HEK293 (cell line): Measurements from ENCODE around the gene CMTM4.

Source experiments
- CTCF ChIA-PET: fragments of 350-600 bp; formaldehyde crosslinking; extraction: SDS; loops from one replicate; lab custom pipeline; 2021; ENCODE audit warnings: antibody characterized with exemption; lab: Yijun Ruan, JAX
- POLR2A ChIA-PET: fragments of 300-600 bp; formaldehyde crosslinking; extraction: SDS; loops from one replicate; lab custom pipeline; 2020; ENCODE audit warnings: antibody characterized with exemption, inconsistent platforms; lab: Yijun Ruan, JAX
- H3K27ac ChIP-seq: fragments of 200-500 bp; sonication (Bioruptor generic); 2 replicates; pipeline ENCODE4 v1.5.1; 2014; ENCODE audit warnings: low read depth, low read length, control low read depth, inconsistent platforms; ENCODE audit errors: extremely low read depth
- H3K36me3 ChIP-seq, 2 experiments: fragments of 200-500 bp in 1 of 2; sonication (Bioruptor generic) in 1 of 2; 1 replicate in 1 of 2; 2 replicates in 1 of 2; pipeline ENCODE4 v1.5.1; 2014 to 2017; ENCODE audit warnings: inconsistent platforms in 2 of 2, low read length in 2 of 2; ENCODE audit not compliant: control insufficient read depth in 2 of 2, insufficient read depth in 1 of 2
- H3K4me1 ChIP-seq: fragments of 200-500 bp; sonication (Bioruptor generic); 2 replicates; pipeline ENCODE4 v1.5.1; 2014; ENCODE audit warnings: mild to moderate bottlenecking, low read length, inconsistent platforms; ENCODE audit not compliant: control insufficient read depth, insufficient read depth
- H3K4me3 ChIP-seq: 2 replicates; pipeline ENCODE4 v1.5.1; 2011; ENCODE audit warnings: low read depth, mild to moderate bottlenecking, control low read depth, low read length, moderate library complexity
- H3K9me3 ChIP-seq: fragments of 200-500 bp; sonication (Bioruptor generic); 2 replicates; pipeline ENCODE4 v1.5.1; 2014; ENCODE audit warnings: low read depth, low read length, inconsistent platforms; ENCODE audit not compliant: control insufficient read depth, insufficient read depth
- GLIS1 ChIP-seq: fragments of 450-650 bp; formaldehyde crosslinking; IDR thresholded peaks from 2 replicates; pipeline ENCODE4 v1.5.1; 2016; ENCODE audit warnings: missing biosample characterization, missing genetic modification characterization
- KLF9 ChIP-seq: fragments of 450-650 bp; formaldehyde crosslinking; IDR thresholded peaks from 2 replicates; pipeline ENCODE4 v1.5.1; 2016; ENCODE audit warnings: missing biosample characterization, missing genetic modification characterization, low read depth
- PBX3 ChIP-seq: sonication (generic); formaldehyde crosslinking; IDR thresholded peaks from 2 replicates; pipeline ENCODE4 v1.8.1; 2022; ENCODE audit warnings: mild to moderate bottlenecking, moderate library complexity, missing genetic modification reagents
- PRDM6 ChIP-seq: fragments of 450-650 bp; formaldehyde crosslinking; IDR thresholded peaks from 2 replicates; pipeline ENCODE4 v1.5.1; 2017; ENCODE audit warnings: missing biosample characterization, missing genetic modification characterization
- REPIN1 ChIP-seq: fragments of 450-650 bp; formaldehyde crosslinking; IDR thresholded peaks from 2 replicates; pipeline ENCODE4 v1.5.1; 2017; ENCODE audit warnings: missing biosample characterization, missing genetic modification characterization, low read depth
- ZBTB11 ChIP-seq: fragments of 450-650 bp; formaldehyde crosslinking; conservative IDR thresholded peaks from 2 replicates; pipeline ENCODE4 v1.5.1; 2016; ENCODE audit warnings: low read depth, missing biosample characterization, missing genetic modification characterization
- ZBTB44 ChIP-seq: fragments of 450-650 bp; IDR thresholded peaks from 2 replicates; pipeline ENCODE4 v1.5.1; 2018; ENCODE audit warnings: missing biosample characterization, mild to moderate bottlenecking, missing genetic modification characterization
- ZNF121 ChIP-seq: fragments of 450-650 bp; formaldehyde crosslinking; IDR thresholded peaks from 2 replicates; pipeline ENCODE4 v1.5.1; 2016; ENCODE audit warnings: missing biosample characterization, missing genetic modification characterization
- ZNF362 ChIP-seq: fragments of 450-650 bp; formaldehyde crosslinking; IDR thresholded peaks from 2 replicates; pipeline ENCODE4 v1.5.1; 2016; ENCODE audit warnings: missing biosample characterization, missing genetic modification characterization
- ZNF366 ChIP-seq: fragments of 450-650 bp; formaldehyde crosslinking; conservative IDR thresholded peaks from 2 replicates; pipeline ENCODE4 v1.5.1; 2016; ENCODE audit warnings: missing biosample characterization, missing genetic modification characterization
- ZNF433 ChIP-seq: fragments of 450-650 bp; formaldehyde crosslinking; IDR thresholded peaks from 2 replicates; pipeline ENCODE4 v1.5.1; 2016; ENCODE audit warnings: missing biosample characterization, missing genetic modification characterization, low read depth
- ZNF555 ChIP-seq: fragments of 450-650 bp; formaldehyde crosslinking; conservative IDR thresholded peaks from 2 replicates; pipeline ENCODE4 v1.5.1; 2017; ENCODE audit warnings: missing biosample characterization, mild to moderate bottlenecking, missing genetic modification characterization, inconsistent platforms
- ZNF624 ChIP-seq: fragments of 450-650 bp; formaldehyde crosslinking; IDR thresholded peaks from 2 replicates; pipeline ENCODE4 v1.5.1; 2017; ENCODE audit warnings: missing biosample characterization, missing genetic modification characterization
- ZNF629 ChIP-seq: fragments of 450-650 bp; formaldehyde crosslinking; IDR thresholded peaks from 2 replicates; pipeline ENCODE4 v1.5.1; 2017; ENCODE audit warnings: missing biosample characterization, missing genetic modification characterization
- ZNF664 ChIP-seq: fragments of 450-650 bp; formaldehyde crosslinking; IDR thresholded peaks from 2 replicates; pipeline ENCODE4 v1.5.1; 2016; ENCODE audit warnings: missing biosample characterization, missing genetic modification characterization
- ZNF792 ChIP-seq: fragments of 450-650 bp; formaldehyde crosslinking; IDR thresholded peaks from 2 replicates; pipeline ENCODE4 v1.5.1; 2016; ENCODE audit warnings: missing biosample characterization, missing genetic modification characterization
- ZSCAN5A ChIP-seq: fragments of 450-650 bp; formaldehyde crosslinking; IDR thresholded peaks from 2 replicates; pipeline ENCODE4 v1.5.1; 2016; ENCODE audit warnings: missing biosample characterization, missing genetic modification characterization

Gene CMTM4

GRCh38 chr16:66714062-66714461 lies 17.5 kb upstream of the CMTM4 start:
- TF ChIP-seq GLIS1, result no peak
- no peak for TF ChIP-seq ZNF555 (tag by site-specific recombination)
- TF ChIP-seq KLF9 (tag by site-specific recombination), result no peak
- no peak for TF ChIP-seq ZNF624 (tag by site-specific recombination)
- no peak for TF ChIP-seq PBX3 (CRISPR knock-in tag)
- TF ChIP-seq ZNF629, result no peak
- TF ChIP-seq ZNF664 (tag by site-specific recombination), result no peak
- no peak for TF ChIP-seq ZNF366 (tag by site-specific recombination)
- no peak for TF ChIP-seq ZNF121 (tag by site-specific recombination)
- TF ChIP-seq ZBTB44 (tag by site-specific recombination), result no peak
- TF ChIP-seq ZNF362 (tag by site-specific recombination), result no peak
- no peak for TF ChIP-seq PRDM6 (tag by site-specific recombination)
- TF ChIP-seq ZSCAN5A (tag by site-specific recombination), result no peak
- TF ChIP-seq ZNF792 (tag by site-specific recombination), result no peak
- TF ChIP-seq REPIN1, result no peak
- no peak for TF ChIP-seq ZBTB11
- no peak for TF ChIP-seq ZNF433 (tag by site-specific recombination)
- POLR2A ChIA-PET, result no interaction called here
- Histone ChIP-seq H3K36me3 (peaks cover 4 to 9% of the 10 kb centered on the region in 2 experiments; a peak in 2 of 3 replicates), H3K27ac (no peak overlapping the region), H3K4me3 (no peak overlapping the region), H3K4me1 (no peaks in the 10 kb centered on the region; the same call in 1 of the 2 replicates), H3K9me3 (no peaks in the 10 kb centered on the region)
- CTCF ChIA-PET, result no interaction called here
